Mucosa of rectum (tissue), 2 donors: ENCODE data around the gene FIG4.
"Not testable (repeated sequence)": the region's sequence is repeated elsewhere in the genome, so short reads cannot be mapped to it uniquely, and the experiment has no call there.

Experiments used
- H3K27ac ChIP-seq, 2 donors: one replicate each; pipeline ENCODE4 v1.7.0; 2013; ENCODE audit warnings: inconsistent platforms in 2 of 2, low read depth in 2 of 2, low read length in 2 of 2
- H3K27me3 ChIP-seq, 2 donors: one replicate each; pipeline ENCODE4 v1.7.0; 2013; ENCODE audit warnings: low read length in 2 of 2; ENCODE audit not compliant: control insufficient read depth in 2 of 2, insufficient read depth in 2 of 2
- H3K36me3 ChIP-seq, 2 donors: one replicate each; pipeline ENCODE4 v1.7.0; 2013; ENCODE audit warnings: low read length in 2 of 2; ENCODE audit not compliant: control insufficient read depth in 2 of 2, insufficient read depth in 2 of 2
- H3K4me1 ChIP-seq, 2 donors: one replicate each; pipeline ENCODE4 v1.7.0; 2013; ENCODE audit warnings: low read length in 2 of 2, mild to moderate bottlenecking in 1 of 2; ENCODE audit not compliant: control insufficient read depth in 2 of 2, insufficient read depth in 2 of 2
- H3K4me3 ChIP-seq, 2 donors: one replicate each; pipeline ENCODE4 v1.7.0; 2013; ENCODE audit warnings: low read length in 2 of 2
- H3K9ac ChIP-seq, 2 donors: one replicate each; pipeline ENCODE4 v1.7.0; 2013; ENCODE audit warnings: low read length in 2 of 2, low read depth in 1 of 2, mild to moderate bottlenecking in 1 of 2
- H3K9me3 ChIP-seq, 2 donors: one replicate each; pipeline ENCODE4 v1.7.0; 2013; ENCODE audit warnings: low read length in 2 of 2; ENCODE audit not compliant: control insufficient read depth in 2 of 2
- donor health status: healthy.
- donor health status: Normal muscosa, but diverticular disease.

FIG4 gene

GRCh38 chr6:109701774-109702173 lies 10.7 kb downstream of the FIG4 start:
- H3K9ac ChIP-seq: no peak overlapping the region
- no peaks in the 10 kb centered on the region for H3K27me3 ChIP-seq
- no peak overlapping the region for H3K4me3 ChIP-seq
- peaks cover 0 to 3% of the 10 kb centered on the region in 2 donors for H3K36me3 ChIP-seq
- H3K9me3 ChIP-seq: no peaks in the 10 kb centered on the region
- no peaks in the 10 kb centered on the region for H3K4me1 ChIP-seq
- H3K27ac ChIP-seq: no peak overlapping the region

DNA sequence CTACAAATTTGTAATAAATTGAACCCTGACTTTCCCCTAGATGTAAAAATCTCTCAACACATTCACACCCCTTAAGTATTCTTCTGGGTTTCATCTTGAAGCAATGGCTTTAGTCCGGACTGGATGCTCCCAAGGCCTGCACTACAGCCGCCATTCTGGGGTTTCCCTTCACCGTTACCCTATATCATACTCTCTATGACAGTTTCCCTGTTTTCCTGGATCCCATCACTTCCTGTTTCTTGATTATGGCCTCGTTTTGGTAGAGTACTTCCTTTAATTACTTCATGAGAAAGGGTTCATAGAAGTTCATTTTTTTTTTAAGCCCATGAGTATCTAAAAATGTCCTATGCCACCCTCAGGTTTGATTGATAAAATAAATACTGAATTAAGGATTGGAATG lies 11.7 kb downstream of the FIG4 start:
- Histone ChIP-seq H3K9me3 (no peaks in the 10 kb centered on the region), H3K9ac (no peak overlapping the region), H3K36me3 (peaks cover 0 to 3% of the 10 kb centered on the region in 2 donors), H3K27me3 (no peaks in the 10 kb centered on the region), H3K27ac (no peak overlapping the region), H3K4me3 (no peak overlapping the region), H3K4me1 (no peaks in the 10 kb centered on the region)

GRCh38 chr6:109705258-109705657 lies 14.2 kb downstream of the FIG4 start:
- no peak overlapping the region for H3K9ac ChIP-seq
- no peak overlapping the region for H3K27ac ChIP-seq
- no peak overlapping the region for H3K4me3 ChIP-seq

GRCh38 chr6:109706513-109706912 lies 15.4 kb downstream of the FIG4 start:
- Histone ChIP-seq H3K9ac (no peak overlapping the region), H3K4me1 (no peaks in the 10 kb centered on the region), H3K9me3 (no peaks in the 10 kb centered on the region), H3K27ac (no peak overlapping the region), H3K36me3 (no peaks in the 10 kb centered on the region), H3K27me3 (no peaks in the 10 kb centered on the region), H3K4me3 (no peak overlapping the region)

More at GRCh38 chr6:109705258-109705657, 14.2 kb downstream of the FIG4 start:
- Histone ChIP-seq H3K4me1 (no peaks in the 10 kb centered on the region), H3K36me3 (no peaks in the 10 kb centered on the region), H3K27me3 (no peaks in the 10 kb centered on the region), H3K9me3 (no peaks in the 10 kb centered on the region)

- not testable (repeated sequence) for H3K9me3 ChIP-seq, H3K27ac ChIP-seq, H3K4me1 ChIP-seq, H3K4me3 ChIP-seq, H3K36me3 ChIP-seq, H3K27me3 ChIP-seq, H3K9ac ChIP-seq
These were observed 17.0 kb downstream of the FIG4 start for GRCh38 chr6:109708099-109708498.

GRCh38 chr6:109713097-109713496 lies 22.0 kb downstream of the FIG4 start:
- Histone ChIP-seq H3K36me3 (peaks cover 3 to 4% of the 10 kb centered on the region in 2 donors), H3K27ac (no peak overlapping the region), H3K4me1 (no peaks in the 10 kb centered on the region), H3K27me3 (no peaks in the 10 kb centered on the region), H3K9me3 (no peaks in the 10 kb centered on the region), H3K4me3 (no peak overlapping the region), H3K9ac (no peak overlapping the region)

DNA sequence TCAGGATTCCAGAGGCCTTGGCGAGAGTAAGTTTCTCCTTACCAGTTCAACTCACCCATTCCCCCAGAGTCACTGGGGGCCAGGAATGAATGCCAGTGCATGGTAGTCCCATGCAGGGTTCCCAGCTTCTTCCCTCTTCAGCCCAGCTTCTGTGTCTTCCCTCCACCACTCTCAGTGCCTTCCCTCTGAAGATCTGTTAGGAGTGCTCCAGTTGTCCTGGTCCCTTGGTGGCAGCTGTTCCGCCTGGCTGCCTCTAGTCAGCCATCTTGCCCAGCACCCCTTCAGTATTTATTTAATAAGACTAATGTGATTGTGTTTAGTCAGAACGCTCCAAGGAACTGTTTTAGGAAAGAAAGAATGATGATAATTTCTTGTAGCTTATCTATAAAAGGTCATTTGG lies 23.1 kb downstream of the FIG4 start:
- no peaks in the 10 kb centered on the region for H3K9me3 ChIP-seq
- peaks cover 5 to 8% of the 10 kb centered on the region in 2 donors for H3K36me3 ChIP-seq
- H3K4me3 ChIP-seq: no peak overlapping the region
- no peaks in the 10 kb centered on the region for H3K4me1 ChIP-seq
- H3K9ac ChIP-seq: no peak overlapping the region
- no peak overlapping the region for H3K27ac ChIP-seq
- no peaks in the 10 kb centered on the region for H3K27me3 ChIP-seq

DNA sequence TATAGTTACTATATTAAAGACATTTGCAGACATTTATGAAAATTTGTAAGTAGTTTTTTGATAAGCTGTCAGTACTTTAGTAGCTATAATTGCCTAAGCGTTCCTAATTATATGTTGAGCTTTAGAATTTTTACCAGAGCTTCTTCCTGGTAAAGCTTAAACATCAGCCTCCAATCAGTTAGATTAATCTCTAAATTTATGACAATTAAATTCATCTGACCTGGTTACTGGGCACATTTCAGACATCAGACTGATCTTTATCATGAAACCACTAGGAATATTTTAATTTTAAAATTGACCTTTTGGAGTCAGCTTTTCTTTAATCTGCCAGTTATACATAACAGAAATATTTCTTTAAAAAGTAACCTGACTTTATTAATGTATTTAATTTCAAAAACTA lies 23.5 kb downstream of the FIG4 start:
- Histone ChIP-seq H3K36me3 (peaks cover 5 to 8% of the 10 kb centered on the region in 2 donors), H3K4me3 (no peak overlapping the region), H3K27me3 (no peaks in the 10 kb centered on the region), H3K27ac (no peak overlapping the region), H3K9me3 (no peaks in the 10 kb centered on the region), H3K9ac (no peak overlapping the region), H3K4me1 (no peaks in the 10 kb centered on the region)

- Histone ChIP-seq H3K27ac (no peak overlapping the region), H3K4me1 (no peaks in the 10 kb centered on the region), H3K9ac (no peak overlapping the region), H3K9me3 (no peaks in the 10 kb centered on the region), H3K27me3 (no peaks in the 10 kb centered on the region), H3K4me3 (no peak overlapping the region), H3K36me3 (peaks cover 5 to 8% of the 10 kb centered on the region in 2 donors)
These were observed 24.5 kb downstream of the FIG4 start for GRCh38 chr6:109715616-109716015.

- Histone ChIP-seq H3K27me3 (no peaks in the 10 kb centered on the region), H3K27ac (no peak overlapping the region), H3K36me3 (peaks cover 5 to 11% of the 10 kb centered on the region in 2 donors), H3K9ac (no peak overlapping the region), H3K4me1 (no peaks in the 10 kb centered on the region), H3K4me3 (no peak overlapping the region), H3K9me3 (no peaks in the 10 kb centered on the region)
These were observed 26.9 kb downstream of the FIG4 start for GRCh38 chr6:109717971-109718370.

GRCh38 chr6:109718991-109719390 lies 27.9 kb downstream of the FIG4 start:
- Histone ChIP-seq H3K4me3 (no peak overlapping the region), H3K27me3 (no peaks in the 10 kb centered on the region), H3K9me3 (no peaks in the 10 kb centered on the region), H3K4me1 (no peaks in the 10 kb centered on the region), H3K9ac (no peak overlapping the region), H3K27ac (no peak overlapping the region), H3K36me3 (peaks cover 5 to 11% of the 10 kb centered on the region in 2 donors)
